IPS-15b (cell line): ENCODE measurements around the gene SMCO1.
"Not testable (repeated sequence)": the region's sequence is repeated elsewhere in the genome, so short reads cannot be mapped to it uniquely, and the experiment has no call there.

Source experiments
- H3K27me3 ChIP-seq: one replicate; pipeline ENCODE4 v1.6.1; 2013; ENCODE audit warnings: low read length; ENCODE audit not compliant: control insufficient read depth, insufficient read depth
- H3K36me3 ChIP-seq: one replicate; pipeline ENCODE4 v1.6.1; 2013; ENCODE audit warnings: low read length; ENCODE audit not compliant: control insufficient read depth, insufficient read depth
- H3K4me1 ChIP-seq: one replicate; pipeline ENCODE4 v1.6.1; 2013; ENCODE audit warnings: mild to moderate bottlenecking, low read length; ENCODE audit not compliant: control insufficient read depth, insufficient read depth
- H3K4me3 ChIP-seq: one replicate; pipeline ENCODE4 v1.5.1; 2013; ENCODE audit warnings: low read depth, low read length
- H3K9ac ChIP-seq: one replicate; pipeline ENCODE4 v1.6.1; 2013; ENCODE audit warnings: low read depth, mild to moderate bottlenecking, low read length
- H3K9me3 ChIP-seq: one replicate; pipeline ENCODE4 v1.6.1; 2013; ENCODE audit warnings: mild to moderate bottlenecking, low read length; ENCODE audit not compliant: control insufficient read depth, insufficient read depth

SMCO1 gene

DNA sequence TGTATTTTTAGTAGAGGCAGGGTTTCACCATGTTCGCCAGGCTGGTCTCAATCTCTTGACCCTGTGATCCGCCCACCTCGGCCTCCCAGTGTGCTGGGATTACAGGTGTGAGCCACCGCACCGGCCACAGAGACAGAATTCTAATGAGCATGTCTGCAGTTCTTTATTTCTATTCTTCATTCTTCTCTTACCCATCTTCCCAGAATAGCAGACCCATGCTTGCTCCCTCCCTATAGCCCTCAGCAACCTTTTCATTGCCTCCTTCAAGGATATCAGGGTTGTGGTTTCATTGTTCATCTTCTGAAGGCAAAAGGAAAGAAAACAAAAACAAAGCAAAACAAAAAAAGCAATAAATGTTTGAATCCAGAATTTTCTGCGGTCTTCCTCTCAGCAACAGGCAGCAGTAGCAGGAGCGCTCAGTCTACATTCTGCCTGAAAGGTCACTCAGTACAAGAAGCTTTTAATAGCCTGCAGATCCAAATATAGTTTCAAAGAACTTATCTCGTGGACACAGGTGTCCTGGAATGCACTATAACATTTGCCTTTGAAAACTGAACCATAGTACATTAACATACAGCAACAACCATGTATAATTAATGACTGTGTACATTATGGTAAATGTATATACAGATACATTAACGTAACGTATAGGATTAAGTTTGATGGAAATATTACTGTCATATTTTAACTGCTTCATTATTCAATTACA, at the start of gene SMCO1:
TSS of gene SMCO1 (minus strand) at position 434 of the 709 bp plus-strand sequence. CDS start at position 297, 137 bp downstream.
- Histone ChIP-seq H3K36me3 (no peaks in the 10 kb centered on the region), H3K9me3 (peaks cover 13% of the 10 kb centered on the region), H3K27me3 (no peaks in the 10 kb centered on the region), H3K4me1 (no peaks in the 10 kb centered on the region), H3K4me3 (no peak within 1 kb of the TSS), H3K9ac (no peak within 1 kb of the TSS)

DNA sequence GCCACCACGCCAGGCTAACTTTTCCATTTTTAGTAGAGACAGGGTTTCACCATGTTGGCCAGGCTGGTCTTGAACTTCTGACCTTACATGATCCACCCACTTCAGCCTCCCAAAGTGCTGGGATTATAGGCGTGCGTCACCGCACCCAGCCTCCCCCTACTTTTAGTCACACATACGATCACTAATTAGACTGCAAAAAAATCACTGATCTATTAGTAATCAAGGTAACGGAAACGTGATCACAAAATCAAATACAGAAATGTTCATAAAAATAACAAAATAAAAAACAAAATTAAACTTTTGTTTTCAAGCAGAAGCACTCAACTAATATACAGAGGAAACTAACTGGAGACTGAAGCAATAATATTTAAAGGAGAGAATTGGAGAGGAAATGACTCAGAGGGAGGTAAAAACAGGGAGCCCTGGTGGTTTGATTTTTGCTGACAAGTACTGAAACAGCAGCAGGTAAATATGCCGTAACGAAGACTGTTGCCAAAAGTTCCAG, 48.6 kb upstream of the SMCO1 start:
- no peaks in the 10 kb centered on the region for H3K4me1 ChIP-seq
- H3K9ac ChIP-seq = no peak overlapping the region
- H3K9me3 ChIP-seq = no peaks in the 10 kb centered on the region
- peaks cover 6% of the 10 kb centered on the region for H3K36me3 ChIP-seq
- H3K27me3 ChIP-seq = no peaks in the 10 kb centered on the region
- no peak overlapping the region for H3K4me3 ChIP-seq

- Histone ChIP-seq H3K27me3 (no peaks in the 10 kb centered on the region), H3K4me1 (no peaks in the 10 kb centered on the region), H3K9me3 (no peaks in the 10 kb centered on the region), H3K9ac (no peak overlapping the region), H3K36me3 (no peaks in the 10 kb centered on the region), H3K4me3 (no peak overlapping the region)
Measured at GRCh38 chr3:196559826-196560225, 44.7 kb upstream of the SMCO1 start.

DNA sequence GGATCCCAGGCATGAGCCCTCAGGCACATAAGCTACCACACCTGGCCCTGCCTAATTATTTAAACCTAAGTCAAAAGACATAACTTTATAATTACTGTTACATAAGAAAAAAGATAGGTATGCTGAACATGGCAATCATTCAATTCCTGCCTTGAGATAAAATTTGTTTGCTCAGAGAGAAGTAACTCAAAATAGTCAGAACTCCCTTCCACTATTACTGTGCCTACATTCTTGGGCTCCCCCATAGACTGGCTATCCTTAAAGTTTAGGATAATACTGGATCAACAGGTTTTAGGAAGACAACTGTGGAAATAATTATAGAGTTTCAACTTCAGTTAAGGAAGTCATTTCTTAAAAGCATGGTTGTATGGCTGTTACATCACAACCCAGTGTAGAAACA, 43.3 kb upstream of the SMCO1 start:
- H3K9me3 ChIP-seq = no peaks in the 10 kb centered on the region
- peaks cover 3% of the 10 kb centered on the region for H3K36me3 ChIP-seq
- H3K4me3 ChIP-seq = no peak overlapping the region
- no peak overlapping the region for H3K9ac ChIP-seq
- H3K27me3 ChIP-seq = no peaks in the 10 kb centered on the region
- H3K4me1 ChIP-seq = no peaks in the 10 kb centered on the region

DNA sequence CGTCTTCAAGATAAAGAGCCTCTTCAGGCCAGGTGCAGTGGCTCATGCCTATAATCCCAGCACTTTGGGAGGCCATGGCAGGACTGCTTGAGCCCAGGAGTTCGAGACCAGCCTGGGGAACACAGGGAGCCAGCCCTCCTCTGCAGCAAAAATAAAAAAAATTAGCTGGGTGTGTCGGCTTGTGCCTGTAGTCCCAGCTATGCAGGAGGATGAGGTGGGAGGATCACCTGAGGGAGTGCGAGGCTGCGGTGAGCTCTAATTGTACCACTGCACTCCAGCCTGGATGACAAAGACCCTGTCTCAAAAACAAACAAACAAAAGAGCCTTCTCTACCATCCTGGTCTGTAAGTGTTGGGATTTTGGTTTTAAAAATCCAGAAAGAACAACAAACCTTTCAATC, 42.1 kb upstream of the SMCO1 start:
- Histone ChIP-seq H3K9ac (peak overlapping the region; percentile 28), H3K4me3 (no peak overlapping the region), H3K9me3 (no peaks in the 10 kb centered on the region), H3K27me3 (no peaks in the 10 kb centered on the region), H3K36me3 (peaks cover 3% of the 10 kb centered on the region), H3K4me1 (no peaks in the 10 kb centered on the region)

DNA sequence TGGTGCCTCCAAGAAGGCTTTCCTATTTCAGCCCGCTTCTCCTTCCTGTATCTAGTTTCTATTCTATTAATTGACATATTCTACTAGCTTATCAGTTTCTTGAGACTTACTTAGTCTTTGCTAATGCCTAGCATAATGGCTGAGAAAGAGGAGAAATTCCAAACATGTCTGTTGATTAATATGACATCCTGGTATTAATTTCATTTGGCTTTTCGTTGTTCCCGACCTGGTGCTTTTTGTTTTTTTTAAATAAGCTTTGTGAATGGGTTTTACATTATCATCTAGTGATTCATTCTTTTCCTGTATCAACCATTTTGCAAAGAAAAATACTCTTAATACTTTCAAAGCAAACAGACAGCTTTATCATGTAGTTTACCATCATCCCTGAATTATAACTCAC, 40.1 kb upstream of the SMCO1 start:
- Histone ChIP-seq H3K9ac (no peak overlapping the region), H3K27me3 (no peaks in the 10 kb centered on the region), H3K4me1 (no peaks in the 10 kb centered on the region), H3K36me3 (peaks cover 3% of the 10 kb centered on the region), H3K4me3 (no peak overlapping the region), H3K9me3 (no peaks in the 10 kb centered on the region)

GRCh38 chr3:196554205-196554604, 39.1 kb upstream of the SMCO1 start:
- Histone ChIP-seq H3K4me3 (no peak overlapping the region), H3K4me1 (no peaks in the 10 kb centered on the region), H3K9me3 (peaks cover 4% of the 10 kb centered on the region), H3K9ac (no peak overlapping the region), H3K27me3 (no peaks in the 10 kb centered on the region), H3K36me3 (peaks cover 3% of the 10 kb centered on the region)

DNA sequence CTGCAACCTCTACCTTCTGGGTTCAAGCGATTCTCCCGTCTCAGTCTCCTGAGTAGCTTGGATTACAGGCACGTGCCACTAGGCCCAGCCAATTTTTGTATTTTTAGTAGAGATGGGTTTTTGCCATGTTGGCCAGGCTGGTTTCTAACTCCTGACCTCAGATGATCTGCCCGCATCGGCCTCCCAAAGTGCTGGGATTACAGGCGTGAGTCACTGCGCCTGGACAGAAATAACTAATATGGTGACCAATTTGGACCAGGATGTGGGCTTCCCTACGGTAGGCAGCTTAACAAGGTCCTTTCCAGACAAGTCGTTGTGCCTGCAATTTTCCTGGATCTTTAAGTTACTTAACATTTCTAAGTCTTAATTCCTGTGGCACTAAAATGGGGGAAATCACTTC, 38.4 kb upstream of the SMCO1 start:
- peaks cover 6% of the 10 kb centered on the region for H3K9me3 ChIP-seq
- H3K4me1 ChIP-seq = no peaks in the 10 kb centered on the region
- H3K36me3 ChIP-seq = peaks cover 3% of the 10 kb centered on the region
- no peak overlapping the region for H3K9ac ChIP-seq
- H3K27me3 ChIP-seq = no peaks in the 10 kb centered on the region
- no peak overlapping the region for H3K4me3 ChIP-seq

DNA sequence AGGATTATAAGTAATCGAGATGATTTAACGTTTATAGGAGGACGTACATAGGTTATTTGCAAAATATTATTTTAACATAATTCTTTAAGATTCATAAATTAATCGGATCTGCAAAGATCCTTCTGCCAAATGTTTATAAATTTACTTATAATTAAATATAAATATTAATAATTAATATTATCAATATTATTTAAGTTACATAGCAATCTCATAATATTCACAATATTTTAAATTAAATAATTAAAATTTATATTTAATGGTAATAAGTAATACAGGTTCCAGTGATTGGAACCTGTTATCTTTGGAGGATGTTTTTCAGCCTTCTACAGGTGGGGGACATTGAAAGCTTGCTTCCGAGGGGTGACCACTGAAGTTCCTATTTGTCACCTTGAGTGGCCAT, 37.1 kb upstream of the SMCO1 start:
- no peaks in the 10 kb centered on the region for H3K27me3 ChIP-seq
- no peak overlapping the region for H3K4me3 ChIP-seq
- no peaks in the 10 kb centered on the region for H3K4me1 ChIP-seq
- H3K9ac ChIP-seq = no peak overlapping the region
- H3K9me3 ChIP-seq = peaks cover 6% of the 10 kb centered on the region
- H3K36me3 ChIP-seq = peaks cover 3% of the 10 kb centered on the region

- H3K4me3 ChIP-seq, H3K4me1 ChIP-seq, H3K27me3 ChIP-seq: not testable (repeated sequence)
Measured at GRCh38 chr3:196550172-196550571, 35.0 kb upstream of the SMCO1 start.

GRCh38 chr3:196549312-196549711, 34.2 kb upstream of the SMCO1 start:
- H3K9ac ChIP-seq, H3K4me3 ChIP-seq, H3K4me1 ChIP-seq, H3K36me3 ChIP-seq, H3K9me3 ChIP-seq, H3K27me3 ChIP-seq: not testable (repeated sequence)

More at GRCh38 chr3:196550172-196550571, 35.0 kb upstream of the SMCO1 start:
- H3K36me3 ChIP-seq, H3K9me3 ChIP-seq, H3K9ac ChIP-seq: not testable (repeated sequence)

DNA sequence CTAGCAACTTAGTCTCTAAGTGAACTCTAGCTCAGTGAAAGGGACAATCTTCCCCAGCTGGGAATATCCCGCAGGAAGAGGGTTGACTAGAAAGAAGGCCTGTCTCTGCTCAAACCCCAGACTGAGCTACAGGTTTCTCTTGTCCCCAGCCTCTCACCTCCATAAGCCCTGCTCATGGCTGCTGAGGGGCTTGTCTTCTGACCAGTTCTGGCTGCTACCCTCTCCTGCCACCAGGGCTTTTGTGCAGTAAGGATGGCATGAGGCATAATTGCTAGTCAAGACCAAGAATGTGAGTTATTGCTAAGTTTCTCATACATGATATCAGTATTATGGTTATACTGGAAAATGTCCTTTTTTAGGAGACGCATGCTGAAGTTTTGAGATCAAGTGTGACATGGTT, 31.9 kb upstream of the SMCO1 start:
- no peaks in the 10 kb centered on the region for H3K27me3 ChIP-seq
- H3K4me1 ChIP-seq = no peaks in the 10 kb centered on the region
- no peaks in the 10 kb centered on the region for H3K36me3 ChIP-seq
- no peak overlapping the region for H3K9ac ChIP-seq
- H3K4me3 ChIP-seq = no peak overlapping the region
- H3K9me3 ChIP-seq = peaks cover 6% of the 10 kb centered on the region
